HTR-8/SVneo (cell line): Measurements from ENCODE around the gene RAB39B.
"Not testable (repeated sequence)": the region's sequence is repeated elsewhere in the genome, so short reads cannot be mapped to it uniquely, and the experiment has no call there.

Experiments
- DNase-seq: peaks from one replicate; pipeline ENCODE4 v3.0.0; 2011; ENCODE audit warnings: low spot score, mixed read lengths; ENCODE audit not compliant: insufficient read length
- FAIRE-seq: peaks from 2 replicates; lab custom pipeline; 2011; peaks lifted over from hg19 to GRCh38; lab: Jason Lieb, UNC

Gene RAB39B, protein sequence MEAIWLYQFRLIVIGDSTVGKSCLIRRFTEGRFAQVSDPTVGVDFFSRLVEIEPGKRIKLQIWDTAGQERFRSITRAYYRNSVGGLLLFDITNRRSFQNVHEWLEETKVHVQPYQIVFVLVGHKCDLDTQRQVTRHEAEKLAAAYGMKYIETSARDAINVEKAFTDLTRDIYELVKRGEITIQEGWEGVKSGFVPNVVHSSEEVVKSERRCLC

DNA sequence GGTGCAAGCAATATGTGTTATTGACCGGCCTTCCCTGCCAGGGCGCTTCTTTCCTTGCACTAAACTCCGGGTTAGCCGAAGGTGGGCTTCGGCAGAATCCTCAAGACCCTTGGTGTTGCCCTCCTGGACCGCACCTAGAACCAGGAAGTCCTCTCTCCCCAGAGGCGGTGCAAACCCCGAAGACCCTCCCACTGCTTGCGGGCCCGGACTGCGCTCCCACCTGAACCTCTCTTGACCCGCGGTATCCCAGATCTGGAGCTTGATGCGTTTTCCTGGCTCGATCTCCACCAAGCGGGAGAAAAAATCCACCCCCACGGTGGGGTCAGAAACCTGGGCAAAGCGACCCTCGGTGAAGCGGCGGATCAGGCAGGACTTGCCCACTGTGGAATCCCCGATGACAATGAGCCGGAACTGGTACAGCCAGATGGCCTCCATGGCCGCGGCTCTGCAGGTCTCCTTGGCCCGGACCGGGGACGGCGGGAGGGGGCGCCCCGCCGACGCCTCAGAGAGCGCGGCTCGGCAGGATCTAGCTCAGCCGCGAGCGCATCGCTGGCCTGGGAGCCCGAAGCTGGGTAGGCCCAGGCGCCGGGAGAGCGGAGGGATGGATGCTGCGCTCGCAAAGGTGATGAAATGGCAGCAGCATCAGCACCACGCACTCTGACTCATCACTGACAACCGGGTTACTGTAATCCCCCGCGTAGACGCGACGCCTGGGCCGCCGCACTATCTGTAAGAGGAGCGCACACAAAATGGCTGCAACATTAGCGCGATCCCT is at the start of gene RAB39B:
Gene RAB39B (minus strand): TSS at position 638 of the 775 bp plus-strand sequence. CDS start 203 bp downstream, at position 435.
- no peak for FAIRE-seq
- DNase-seq, result peak; percentile 23

DNA sequence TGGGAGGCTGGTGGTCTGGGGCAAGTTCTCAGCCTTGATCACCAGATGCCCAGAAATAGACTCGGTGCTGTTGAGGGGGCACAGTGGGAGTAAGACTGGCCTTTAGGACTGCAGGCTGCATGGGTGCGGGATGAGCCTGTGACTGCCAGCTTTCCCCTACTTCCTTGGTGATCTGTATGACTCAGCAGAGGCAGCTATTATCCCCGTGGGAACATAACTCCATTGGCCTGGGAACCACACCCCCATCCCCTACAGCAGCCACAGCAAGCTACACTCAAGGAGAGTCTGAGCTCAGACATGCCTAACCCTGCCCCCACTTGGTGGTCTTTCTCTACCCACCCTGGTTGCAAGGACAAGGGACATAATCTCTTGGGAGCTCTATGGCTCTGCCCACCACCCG is 49.5 kb upstream of the RAB39B start:
- DNase-seq, result no peak
- FAIRE-seq, result no peak

DNA sequence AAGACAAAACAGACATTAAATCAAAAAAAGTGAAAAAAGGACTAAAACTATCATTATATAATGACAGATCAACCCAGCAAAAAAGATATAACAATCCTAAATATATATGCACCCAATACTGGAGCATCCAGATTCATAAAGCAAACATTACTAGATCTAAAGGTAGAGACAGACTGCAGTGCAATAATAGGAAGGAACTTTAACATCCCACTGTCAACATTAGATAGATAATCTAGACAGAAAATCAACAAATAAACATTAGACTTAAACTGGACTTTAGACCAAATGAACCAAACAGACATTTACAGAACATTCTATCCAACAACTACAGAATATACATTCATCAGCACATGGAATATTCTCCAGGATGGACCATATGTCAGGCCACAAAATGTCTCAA is 29.5 kb upstream of the RAB39B start:
- DNase-seq, result no peak
- FAIRE-seq, result no peak

DNA sequence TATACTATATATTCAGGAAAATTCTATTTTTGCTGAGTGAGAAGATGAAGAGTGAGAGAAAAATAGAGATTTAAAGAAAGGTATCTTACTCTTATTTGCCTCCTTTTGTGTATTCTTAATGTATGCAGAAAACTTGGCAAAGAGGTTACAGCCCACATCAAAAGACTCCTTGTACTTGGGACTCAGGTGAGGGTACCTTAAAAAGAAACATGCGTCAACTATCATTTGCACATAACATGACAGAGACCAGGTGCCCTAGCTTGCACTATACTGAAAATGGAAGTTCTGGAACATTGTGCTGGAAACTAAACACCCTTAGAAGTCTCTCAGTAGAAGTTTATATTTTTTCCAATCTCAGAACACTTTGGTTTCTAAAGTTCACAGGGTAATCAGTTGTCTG is 15.6 kb upstream of the RAB39B start:
- DNase-seq (no peak), FAIRE-seq (no peak)

DNA sequence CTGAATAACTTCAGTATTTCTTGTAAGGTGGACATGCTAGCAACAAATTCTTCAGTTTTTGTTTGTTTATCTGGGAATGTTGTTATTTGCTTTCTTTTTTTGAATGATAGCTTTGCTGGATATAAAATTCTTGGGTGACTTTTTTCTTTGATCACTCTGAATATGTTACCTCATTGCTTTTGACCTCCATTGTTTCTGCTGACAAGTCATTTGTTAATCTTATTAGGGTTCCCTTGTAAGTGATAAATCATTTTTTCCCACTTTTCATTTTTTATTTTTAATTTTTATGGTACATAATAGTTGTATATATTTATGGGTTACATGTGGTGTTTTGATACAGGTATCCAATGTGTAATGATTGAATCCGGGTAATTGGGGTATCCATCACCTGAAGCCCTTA is 6.7 kb upstream of the RAB39B start:
- FAIRE-seq (no peak), DNase-seq (no peak)

DNA sequence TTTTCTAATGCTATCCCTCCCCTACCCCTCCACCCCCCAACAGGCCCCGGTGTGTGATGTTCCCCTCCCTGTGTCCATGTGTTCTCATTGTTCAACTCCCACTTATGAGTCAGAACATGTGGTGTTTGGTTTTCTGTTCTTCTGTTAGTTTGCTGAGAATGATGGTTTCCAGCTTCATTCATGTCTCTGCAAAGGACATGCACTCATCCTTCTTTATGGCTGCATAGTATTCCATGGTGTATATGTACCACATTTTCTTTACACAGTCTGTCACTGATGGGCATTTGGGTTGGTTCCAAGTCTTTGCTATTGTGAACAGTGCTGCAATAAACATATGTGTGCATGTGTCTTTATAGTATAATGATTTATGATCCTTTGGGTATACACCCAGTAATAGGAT is 3.7 kb upstream of the RAB39B start:
- not testable (repeated sequence) for FAIRE-seq

DNA sequence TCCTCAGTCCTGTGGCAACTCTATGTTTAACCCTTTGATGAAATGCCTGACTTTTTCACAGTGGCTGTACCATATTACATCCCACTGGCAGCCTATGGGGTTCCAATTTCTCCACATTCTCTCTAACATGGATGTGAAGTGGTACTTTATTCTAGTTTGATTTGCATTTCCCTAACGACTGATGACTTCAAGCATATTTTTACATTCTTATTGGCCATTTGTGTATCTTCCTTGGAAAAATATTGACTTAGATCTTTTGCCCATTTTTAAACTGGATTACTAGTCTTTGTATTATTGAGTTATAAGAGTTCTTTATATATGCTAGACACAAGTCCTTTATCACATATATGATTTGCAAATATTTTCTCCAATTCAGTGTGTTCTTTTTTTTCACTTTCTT is 2.1 kb upstream of the RAB39B start:
- DNase-seq, result no peak

More for the DNA sequence above, 3.7 kb upstream of the RAB39B start:
- DNase-seq, result not testable (repeated sequence)

DNA sequence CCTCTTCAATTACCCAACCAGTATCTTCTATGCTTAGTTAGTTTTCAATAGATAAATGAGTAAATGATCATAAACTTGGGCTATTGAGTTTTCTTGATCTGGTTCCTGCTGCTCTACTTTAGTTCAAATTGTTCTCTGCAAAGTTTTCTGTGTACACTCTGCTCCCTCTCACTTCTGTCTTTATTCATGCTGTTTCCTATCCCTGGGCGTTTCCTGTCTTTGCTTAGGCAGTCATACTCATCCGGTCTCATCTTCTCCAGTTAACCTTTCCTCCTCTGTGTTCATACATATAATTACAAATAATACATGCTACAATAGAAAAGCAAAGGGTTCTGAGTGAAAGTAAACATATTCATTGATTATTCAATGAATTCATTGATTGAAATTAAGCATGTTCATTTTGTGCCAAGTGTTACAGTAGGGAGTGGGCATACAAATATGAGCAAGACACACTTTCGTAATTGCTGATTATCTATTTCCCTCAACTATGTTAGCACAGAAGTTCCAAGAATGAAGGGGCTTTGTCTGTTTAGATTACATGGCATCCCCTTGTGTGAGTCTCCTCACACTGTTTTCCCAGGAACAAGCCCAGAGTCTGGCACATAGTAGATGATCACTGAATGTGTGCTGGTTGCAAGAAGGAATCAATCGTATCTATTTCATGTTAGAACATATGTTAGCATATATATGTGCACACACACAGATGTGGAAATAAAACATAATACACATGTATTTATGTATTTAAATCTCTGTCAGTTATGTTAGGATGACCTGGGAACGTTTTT is 1.1 kb downstream of the RAB39B start:
- FAIRE-seq (no peak), DNase-seq (no peak)

More for the DNA sequence above, 2.1 kb upstream of the RAB39B start:
- no peak for FAIRE-seq

DNA sequence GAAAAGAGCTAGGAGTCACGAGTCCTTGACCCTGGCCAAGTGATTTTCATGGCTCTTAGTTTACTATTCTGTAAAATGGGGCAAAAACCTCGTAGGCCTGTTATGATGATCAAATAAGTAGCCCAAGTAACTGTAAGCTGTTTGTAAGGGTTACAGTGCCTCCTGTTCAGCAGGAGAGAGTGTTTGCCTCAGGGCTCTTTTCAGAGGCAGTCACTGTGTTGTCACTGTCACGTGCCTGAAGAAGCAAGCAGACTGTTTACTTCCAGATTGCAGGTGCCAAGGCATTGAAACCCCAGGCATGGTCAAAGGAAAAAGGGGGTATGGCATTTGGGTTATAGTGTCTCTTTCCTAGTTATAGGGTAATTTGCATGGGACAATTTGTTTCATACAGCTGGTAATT is 4.5 kb downstream of the RAB39B start:
- DNase-seq (no peak), FAIRE-seq (no peak)

DNA sequence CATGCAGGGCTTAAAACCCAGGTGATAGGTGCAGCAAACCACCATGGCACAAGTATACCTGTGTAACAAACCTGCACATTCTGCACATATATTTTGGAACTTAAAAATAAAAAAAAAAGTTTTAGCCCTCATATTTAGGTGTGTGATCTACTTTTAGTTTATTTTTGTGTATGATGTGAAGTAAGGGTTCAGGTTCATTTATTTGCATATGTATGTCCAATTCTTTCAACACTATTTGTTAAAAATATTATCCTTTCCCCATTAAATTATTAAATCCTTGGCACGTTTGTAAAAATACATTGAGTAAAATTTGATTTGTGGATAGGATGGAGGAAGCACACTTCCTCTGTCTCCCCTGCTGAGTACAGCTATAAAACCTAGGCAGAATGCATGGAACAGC is 12.9 kb downstream of the RAB39B start:
- FAIRE-seq, result no peak
- no peak for DNase-seq

DNA sequence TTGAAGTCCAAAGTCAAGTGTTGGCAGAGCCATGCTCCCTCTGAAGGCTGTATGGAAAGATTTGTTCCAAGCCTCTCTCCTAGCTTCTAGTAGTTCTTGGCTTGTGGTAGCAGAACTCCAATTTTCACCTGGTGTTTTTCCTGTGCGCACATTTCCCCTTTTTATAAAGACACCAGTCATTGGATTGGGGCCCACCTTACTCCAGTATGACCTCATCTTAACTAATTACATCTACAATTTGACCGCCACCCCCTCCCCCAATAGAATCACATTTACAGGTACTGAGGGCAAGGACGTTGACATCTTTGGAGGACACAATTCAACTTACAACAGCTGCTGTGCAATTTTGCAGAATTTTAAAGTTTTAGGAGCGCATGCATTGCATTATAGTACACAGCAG is 16.8 kb downstream of the RAB39B start:
- no peak for FAIRE-seq
- no peak for DNase-seq

DNA sequence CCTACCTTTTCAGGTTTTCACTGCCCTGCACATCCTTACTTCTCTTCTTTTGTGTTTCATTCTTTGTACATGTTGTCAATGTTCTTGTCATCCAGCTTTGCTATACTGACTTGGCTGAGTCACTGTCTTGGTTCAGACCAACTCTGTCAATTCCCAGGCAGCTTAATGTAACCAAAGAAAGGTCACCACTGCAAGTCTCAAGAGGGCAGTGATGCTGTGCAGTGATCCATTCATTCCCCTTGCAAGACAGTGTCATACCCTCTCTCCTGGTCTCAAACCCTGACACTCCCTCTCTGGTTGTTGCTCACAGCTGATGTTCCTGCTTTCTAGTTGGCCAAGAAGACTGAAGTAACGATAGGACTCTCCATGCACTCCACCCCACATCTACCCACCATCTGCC is 17.5 kb downstream of the RAB39B start:
- no peak for DNase-seq

DNA sequence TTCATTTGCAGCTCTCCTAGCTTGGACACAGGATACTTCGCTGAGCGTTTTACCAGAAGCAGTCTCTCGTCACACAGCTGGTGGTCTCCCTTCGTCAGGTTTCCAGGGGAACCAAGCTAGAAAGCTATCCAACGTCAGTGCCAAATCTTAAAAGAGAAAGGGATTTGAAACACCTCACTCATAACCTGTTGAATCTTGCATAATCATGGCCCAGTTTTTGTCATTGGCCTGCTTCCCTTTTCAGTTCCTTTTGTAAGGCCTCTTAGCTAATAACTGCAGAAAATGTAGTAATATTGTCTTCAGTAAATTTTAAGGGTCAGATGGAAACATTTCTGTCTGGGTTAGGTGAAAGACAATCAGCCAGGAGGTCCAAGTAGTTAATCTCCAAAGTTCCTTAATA is 22.0 kb downstream of the RAB39B start:
- FAIRE-seq, result no peak
- no peak for DNase-seq

More for the DNA sequence above, 17.5 kb downstream of the RAB39B start:
- FAIRE-seq, result no peak

DNA sequence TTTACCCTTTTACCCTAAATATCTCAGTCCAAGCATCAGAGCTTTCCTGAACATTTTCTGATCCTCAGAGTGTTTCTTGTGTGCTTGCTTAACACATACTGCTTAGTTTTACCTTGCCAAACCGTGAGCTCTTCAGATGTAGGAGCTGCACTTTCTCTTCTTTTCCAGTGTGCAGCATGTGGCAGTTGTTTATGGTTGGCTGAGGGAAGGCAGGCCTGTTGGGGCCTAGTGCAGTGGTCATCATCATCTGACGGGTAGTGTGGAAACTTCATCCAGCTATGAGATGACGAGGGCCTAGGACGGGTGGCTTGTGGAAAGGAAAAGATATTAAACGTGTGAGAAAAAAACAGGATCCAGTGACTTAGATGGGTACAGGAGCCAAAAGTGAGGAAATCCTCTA is 26.6 kb downstream of the RAB39B start:
- FAIRE-seq, result no peak
- DNase-seq, result no peak

DNA sequence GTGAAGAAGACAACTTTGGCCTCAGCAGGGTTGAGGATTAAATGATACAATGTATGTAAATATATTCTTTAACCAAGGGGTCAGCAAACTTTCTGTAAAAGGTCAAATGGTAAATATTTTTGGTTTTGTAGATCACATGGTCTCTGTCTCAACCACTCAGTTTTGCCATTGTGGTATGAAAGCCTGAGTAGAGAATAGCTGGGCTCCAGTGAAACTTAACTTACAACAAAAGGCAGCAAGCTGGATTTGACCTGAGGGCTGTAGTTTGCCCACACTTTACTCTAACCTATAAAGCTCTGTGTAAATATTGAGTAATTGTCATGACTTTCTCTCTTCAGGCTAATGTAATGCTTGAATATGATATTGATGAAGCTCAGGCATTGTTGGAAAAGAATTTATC is 28.4 kb downstream of the RAB39B start:
- FAIRE-seq (no peak), DNase-seq (no peak)

DNA sequence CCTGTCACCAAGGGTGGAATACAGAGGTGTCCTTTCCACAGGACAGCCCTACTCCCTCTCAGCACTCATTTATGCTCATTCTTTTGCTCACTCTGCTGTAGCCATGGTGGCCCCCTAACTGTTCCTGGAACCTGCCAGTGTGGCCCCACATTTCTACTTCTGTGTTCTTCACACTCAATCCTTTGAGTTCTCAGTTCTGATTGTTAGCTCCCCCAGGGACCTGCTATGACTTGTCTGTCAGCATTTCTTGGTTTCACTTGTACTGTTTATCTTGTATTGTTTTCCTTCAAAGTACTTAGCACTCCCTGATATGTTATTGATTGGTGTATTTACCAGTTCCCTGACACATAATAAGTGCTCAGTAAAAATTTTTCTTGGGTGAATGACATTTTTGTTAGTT is 33.1 kb downstream of the RAB39B start:
- DNase-seq (no peak), FAIRE-seq (no peak)

DNA sequence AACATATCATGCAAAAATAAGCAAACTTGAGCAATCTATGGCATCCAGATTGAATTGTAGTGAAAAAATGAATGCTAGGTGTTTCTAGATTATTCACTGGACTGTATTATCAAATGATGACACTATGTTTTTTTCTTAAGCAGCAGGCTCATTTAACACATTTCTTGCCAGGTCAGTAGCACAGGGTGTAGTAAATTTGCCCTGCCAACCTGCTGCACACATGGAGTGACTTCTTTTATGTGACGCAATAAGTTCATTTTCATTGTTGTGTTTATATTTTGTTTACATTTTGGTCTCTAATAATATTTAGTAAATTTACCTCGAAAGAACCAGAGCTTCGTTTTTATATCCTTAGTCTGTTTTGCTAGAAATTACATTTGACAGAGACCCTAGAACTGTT is 38.5 kb downstream of the RAB39B start:
- DNase-seq (no peak), FAIRE-seq (no peak)

DNA sequence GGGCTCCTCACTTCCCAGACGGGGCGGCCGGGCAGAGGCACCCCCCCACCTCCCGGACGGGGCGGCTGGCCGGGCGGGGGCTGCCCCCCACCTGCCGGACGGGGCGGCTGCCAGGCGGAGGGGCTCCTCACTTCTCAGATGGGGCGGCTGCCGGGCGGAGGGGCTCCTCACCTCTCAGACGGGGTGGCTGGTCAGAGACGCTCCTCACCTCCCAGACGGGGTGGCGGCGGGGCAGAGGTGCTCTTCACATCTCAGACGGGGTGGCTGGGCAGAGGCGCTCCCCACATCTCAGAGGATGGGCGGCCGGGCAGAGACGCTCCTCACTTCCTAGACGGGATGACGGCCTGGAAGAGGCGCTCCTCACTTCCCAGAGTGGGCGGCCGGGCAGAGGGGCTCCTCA is 40.5 kb downstream of the RAB39B start:
- not testable (repeated sequence) for DNase-seq, FAIRE-seq

DNA sequence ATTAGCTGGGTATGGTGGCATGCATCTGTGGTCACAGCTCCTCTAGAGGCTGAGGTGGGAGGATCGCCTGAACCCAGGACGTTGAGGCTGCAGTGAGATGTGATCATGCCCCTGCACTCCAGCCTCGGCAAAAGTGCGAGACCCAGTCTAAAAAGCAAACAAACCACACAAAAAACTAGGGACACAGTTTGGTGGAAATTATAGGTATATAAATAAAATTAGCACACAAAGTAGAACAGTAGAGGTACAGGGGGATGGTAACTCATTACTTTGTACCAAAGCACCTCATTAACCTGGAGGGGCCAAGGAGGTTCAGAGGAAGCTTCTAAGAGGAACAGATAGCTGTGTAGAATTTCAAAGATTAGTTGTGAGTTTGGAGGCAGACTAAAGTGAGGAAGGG is 42.9 kb downstream of the RAB39B start:
- DNase-seq (no peak), FAIRE-seq (no peak)

DNA sequence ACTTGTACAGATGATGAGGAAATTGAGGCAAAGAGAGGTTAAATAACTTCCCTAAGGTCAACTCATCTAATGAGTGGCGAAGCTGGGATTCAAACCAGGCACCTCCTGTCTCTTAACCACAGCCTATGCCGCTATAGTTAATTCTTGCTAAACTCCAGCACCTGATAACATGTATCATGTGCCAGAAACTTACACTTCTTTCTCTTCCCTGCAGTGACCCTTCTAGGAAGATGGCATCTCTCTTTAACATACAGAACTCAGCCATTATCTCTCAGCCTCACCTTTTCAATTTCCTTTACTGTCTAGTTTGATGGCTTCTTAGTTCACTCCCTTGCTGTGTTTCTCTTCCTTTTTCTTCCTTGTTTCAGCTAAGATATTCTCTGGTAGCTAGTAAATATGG is 45.5 kb downstream of the RAB39B start:
- DNase-seq (no peak), FAIRE-seq (no peak)

DNA sequence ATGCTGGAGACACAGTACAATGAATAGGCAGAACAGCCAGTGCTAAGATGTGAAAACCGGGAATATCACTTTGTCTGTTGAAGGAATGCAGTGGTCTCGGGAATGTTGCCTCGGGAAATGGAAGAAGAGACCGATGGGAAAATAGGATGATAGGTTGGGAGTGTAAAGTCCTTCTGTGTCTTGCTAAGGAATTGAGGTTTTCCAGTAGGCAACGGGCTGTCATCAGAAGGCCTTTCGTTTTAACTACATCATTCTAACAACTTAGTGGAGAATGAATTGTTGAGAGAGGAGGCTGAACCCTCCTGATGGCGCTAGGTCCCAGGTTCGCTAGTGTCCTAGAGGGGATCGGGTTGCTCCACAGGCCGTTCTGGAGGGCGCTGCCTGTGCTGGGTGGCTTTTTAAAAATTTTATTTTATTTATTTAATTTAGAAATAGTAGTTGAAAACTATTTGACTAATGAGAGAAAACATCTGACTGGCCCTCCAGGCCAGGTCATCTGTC is 47.3 kb downstream of the RAB39B start:
- no peak for FAIRE-seq
- DNase-seq, result no peak
